ENCODE measurements around the gene CPA3.

The CPA3 gene

GRCh38 chr3:148916132-148916531 is 51.0 kb downstream of the CPA3 start:
- H3K4me3 ChIP-seq (ENCODE audit: low read length in 2 of 2) = no peak overlapping the region
- H3K9me3 ChIP-seq (ENCODE audit: control insufficient read depth in 2 of 2, low read length in 2 of 2) = peaks cover 0 to 3% of the 10 kb centered on the region in 2 donors
- no peak overlapping the region for H3K27ac ChIP-seq (ENCODE audit: low read length)
- H3K4me1 ChIP-seq (ENCODE audit: control insufficient read depth, insufficient read depth, low read length) = no peaks in the 10 kb centered on the region
- H3K36me3 ChIP-seq (ENCODE audit: control insufficient read depth in 2 of 2, insufficient read depth in 2 of 2, low read length in 2 of 2) = no peaks in the 10 kb centered on the region
- no peaks in the 10 kb centered on the region for H3K27me3 ChIP-seq (ENCODE audit: control insufficient read depth in 1 of 2, insufficient read depth in 2 of 2, low read length in 2 of 2)
- H3K9ac ChIP-seq (ENCODE audit: low read length in 2 of 2) = no peak overlapping the region

- no peaks in the 10 kb centered on the region for H3K27me3 ChIP-seq (ENCODE audit: control insufficient read depth in 1 of 2, insufficient read depth in 2 of 2, low read length in 2 of 2)
- no peak overlapping the region for H3K9ac ChIP-seq (ENCODE audit: low read length in 2 of 2)
- H3K4me1 ChIP-seq (ENCODE audit: control insufficient read depth, insufficient read depth, low read length) = no peaks in the 10 kb centered on the region
- no peaks in the 10 kb centered on the region for H3K36me3 ChIP-seq (ENCODE audit: control insufficient read depth in 2 of 2, insufficient read depth in 2 of 2, low read length in 2 of 2)
- H3K4me3 ChIP-seq (ENCODE audit: low read length in 2 of 2) = no peak overlapping the region
- H3K27ac ChIP-seq (ENCODE audit: low read length) = no peak overlapping the region
- H3K9me3 ChIP-seq (ENCODE audit: control insufficient read depth in 2 of 2, low read length in 2 of 2) = peaks cover 0 to 3% of the 10 kb centered on the region in 2 donors
Observed at GRCh38 chr3:148922467-148922866, 57.4 kb downstream of the CPA3 start.

DNA sequence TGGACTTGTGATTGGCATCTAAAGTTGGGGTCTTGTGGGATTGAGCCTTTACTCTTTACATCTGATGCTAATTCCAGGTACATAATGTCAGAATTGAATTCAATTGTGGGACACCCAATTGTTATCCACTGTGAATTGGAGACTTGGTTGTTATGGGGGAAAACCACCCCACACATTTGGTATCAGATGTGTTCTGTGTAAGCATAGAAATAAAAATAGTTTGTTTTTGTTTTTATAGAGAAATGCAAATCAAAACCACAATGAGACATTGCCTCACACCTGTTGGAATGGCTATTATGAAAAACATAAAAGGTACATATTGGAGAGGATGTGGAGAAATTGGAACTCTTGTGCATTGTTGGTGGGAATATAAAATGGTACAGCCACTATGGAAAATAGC is 58.5 kb downstream of the CPA3 start:
- Histone ChIP-seq H3K27ac (ENCODE audit: low read length) (no peak overlapping the region), H3K4me3 (ENCODE audit: low read length in 2 of 2) (no peak overlapping the region), H3K4me1 (ENCODE audit: control insufficient read depth, insufficient read depth, low read length) (no peaks in the 10 kb centered on the region), H3K9me3 (ENCODE audit: control insufficient read depth in 2 of 2, low read length in 2 of 2) (peaks cover 0 to 3% of the 10 kb centered on the region in 2 donors), H3K36me3 (ENCODE audit: control insufficient read depth in 2 of 2, insufficient read depth in 2 of 2, low read length in 2 of 2) (no peaks in the 10 kb centered on the region), H3K27me3 (ENCODE audit: control insufficient read depth in 1 of 2, insufficient read depth in 2 of 2, low read length in 2 of 2) (no peaks in the 10 kb centered on the region), H3K9ac (ENCODE audit: low read length in 2 of 2) (no peak overlapping the region)

DNA sequence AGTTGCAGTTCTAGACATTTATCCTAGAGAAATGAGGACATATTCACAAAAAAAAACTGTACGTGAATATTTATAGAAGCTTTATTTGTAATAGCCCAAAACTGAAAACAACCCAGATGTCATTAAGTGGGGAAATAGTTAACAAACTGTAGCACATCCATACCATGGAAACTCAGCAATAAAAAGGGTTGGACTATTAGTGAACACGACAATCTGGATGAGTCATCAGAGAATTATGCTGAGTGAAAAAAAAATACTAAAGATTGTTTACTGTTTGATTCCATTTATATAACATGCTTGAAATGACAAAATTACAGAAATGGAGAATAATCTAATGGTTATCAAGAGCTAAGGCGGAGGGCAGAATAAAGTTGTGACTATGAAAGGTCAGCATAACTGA is 59.5 kb downstream of the CPA3 start:
- H3K36me3 ChIP-seq (ENCODE audit: control insufficient read depth in 2 of 2, insufficient read depth in 2 of 2, low read length in 2 of 2) = no peaks in the 10 kb centered on the region
- H3K4me3 ChIP-seq (ENCODE audit: low read length in 2 of 2) = no peak overlapping the region
- H3K27ac ChIP-seq (ENCODE audit: low read length) = no peak overlapping the region
- no peaks in the 10 kb centered on the region for H3K27me3 ChIP-seq (ENCODE audit: control insufficient read depth in 1 of 2, insufficient read depth in 2 of 2, low read length in 2 of 2)
- H3K9ac ChIP-seq (ENCODE audit: low read length in 2 of 2) = no peak overlapping the region
- peaks cover 0 to 3% of the 10 kb centered on the region in 2 donors for H3K9me3 ChIP-seq (ENCODE audit: control insufficient read depth in 2 of 2, low read length in 2 of 2)
- no peaks in the 10 kb centered on the region for H3K4me1 ChIP-seq (ENCODE audit: control insufficient read depth, insufficient read depth, low read length)

DNA sequence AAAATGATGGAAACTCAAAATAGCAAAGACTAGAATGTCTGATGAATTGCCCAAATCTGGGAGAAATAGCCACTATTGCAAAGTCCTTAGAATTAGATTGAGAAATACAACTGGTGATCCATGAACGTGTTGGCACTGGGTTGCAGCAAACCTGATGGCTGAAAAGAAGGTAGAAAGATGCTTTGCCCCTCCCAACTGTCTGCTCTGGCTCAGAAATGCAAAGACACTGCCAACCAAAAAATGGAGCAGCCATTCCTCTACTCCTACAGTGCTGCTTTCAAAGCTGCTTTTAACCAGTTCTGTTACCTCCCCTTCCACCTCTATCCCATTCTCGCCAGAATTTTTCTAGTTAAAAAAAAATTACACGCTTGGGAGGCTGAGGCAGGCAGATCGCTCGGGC is 60.7 kb downstream of the CPA3 start:
- H3K9me3 ChIP-seq (ENCODE audit: control insufficient read depth in 2 of 2, low read length in 2 of 2) = no peaks in the 10 kb centered on the region
- H3K4me1 ChIP-seq (ENCODE audit: control insufficient read depth, insufficient read depth, low read length) = no peaks in the 10 kb centered on the region
- H3K36me3 ChIP-seq (ENCODE audit: control insufficient read depth in 2 of 2, insufficient read depth in 2 of 2, low read length in 2 of 2) = no peaks in the 10 kb centered on the region
- no peak overlapping the region for H3K4me3 ChIP-seq (ENCODE audit: low read length in 2 of 2)
- no peak overlapping the region for H3K9ac ChIP-seq (ENCODE audit: low read length in 2 of 2)
- H3K27me3 ChIP-seq (ENCODE audit: control insufficient read depth in 1 of 2, insufficient read depth in 2 of 2, low read length in 2 of 2) = no peaks in the 10 kb centered on the region
- H3K27ac ChIP-seq (ENCODE audit: low read length) = no peak overlapping the region

GRCh38 chr3:148930752-148931151 is 65.7 kb downstream of the CPA3 start:
- no peaks in the 10 kb centered on the region for H3K27me3 ChIP-seq (ENCODE audit: control insufficient read depth in 1 of 2, insufficient read depth in 2 of 2, low read length in 2 of 2)
- no peaks in the 10 kb centered on the region for H3K36me3 ChIP-seq (ENCODE audit: control insufficient read depth in 2 of 2, insufficient read depth in 2 of 2, low read length in 2 of 2)
- H3K9ac ChIP-seq (ENCODE audit: low read length in 2 of 2) = no peak overlapping the region
- no peak overlapping the region for H3K27ac ChIP-seq (ENCODE audit: low read length)
- no peak overlapping the region for H3K4me3 ChIP-seq (ENCODE audit: low read length in 2 of 2)
- no peaks in the 10 kb centered on the region for H3K4me1 ChIP-seq (ENCODE audit: control insufficient read depth, insufficient read depth, low read length)
- no peaks in the 10 kb centered on the region for H3K9me3 ChIP-seq (ENCODE audit: control insufficient read depth in 2 of 2, low read length in 2 of 2)

DNA sequence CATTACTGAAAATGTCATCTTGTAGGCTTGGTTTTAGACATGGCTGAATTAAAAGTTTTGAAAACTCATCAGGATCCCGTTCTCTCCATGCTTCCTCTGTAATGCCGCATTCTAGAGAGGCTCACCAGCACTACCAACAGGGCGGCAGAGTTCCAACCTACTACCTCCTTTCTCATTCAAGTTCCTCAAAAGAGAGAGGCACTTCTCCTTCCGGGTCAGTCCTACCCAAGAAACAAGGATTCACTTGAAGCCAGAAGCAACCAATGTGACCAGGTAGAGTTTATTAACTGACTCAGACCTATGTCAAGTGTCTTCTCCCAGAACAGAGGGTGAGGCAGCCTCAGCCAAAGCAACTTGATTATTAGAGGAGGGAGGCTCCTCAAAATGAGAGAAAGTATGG is 66.5 kb downstream of the CPA3 start:
- Histone ChIP-seq H3K4me1 (ENCODE audit: control insufficient read depth, insufficient read depth, low read length) (no peaks in the 10 kb centered on the region), H3K9ac (ENCODE audit: low read length in 2 of 2) (no peak overlapping the region), H3K27me3 (ENCODE audit: control insufficient read depth in 1 of 2, insufficient read depth in 2 of 2, low read length in 2 of 2) (no peaks in the 10 kb centered on the region), H3K4me3 (ENCODE audit: low read length in 2 of 2) (no peak overlapping the region), H3K27ac (ENCODE audit: low read length) (no peak overlapping the region), H3K36me3 (ENCODE audit: control insufficient read depth in 2 of 2, insufficient read depth in 2 of 2, low read length in 2 of 2) (no peaks in the 10 kb centered on the region), H3K9me3 (ENCODE audit: control insufficient read depth in 2 of 2, low read length in 2 of 2) (no peaks in the 10 kb centered on the region)

DNA sequence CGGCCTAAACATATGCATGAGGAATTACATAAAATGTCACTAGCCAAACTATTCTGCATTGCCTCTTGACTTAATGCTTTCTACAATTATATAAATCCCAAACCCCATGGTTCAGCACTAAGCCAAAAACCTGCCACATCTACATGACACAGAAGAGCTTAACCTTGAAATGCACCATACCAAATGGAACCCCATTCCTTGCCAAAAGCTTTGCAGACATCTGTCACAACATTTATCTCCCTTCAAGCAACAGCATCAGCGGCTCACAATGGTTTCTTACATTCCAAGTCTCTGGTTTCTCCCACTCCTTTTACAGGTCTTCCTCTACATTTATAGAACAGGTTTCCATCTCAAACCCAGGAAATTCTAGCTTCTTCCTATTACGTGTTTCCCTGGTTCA is 67.9 kb downstream of the CPA3 start:
- Histone ChIP-seq H3K4me3 (ENCODE audit: low read length in 2 of 2) (no peak overlapping the region), H3K9ac (ENCODE audit: low read length in 2 of 2) (no peak overlapping the region), H3K27ac (ENCODE audit: low read length) (no peak overlapping the region), H3K36me3 (ENCODE audit: control insufficient read depth in 2 of 2, insufficient read depth in 2 of 2, low read length in 2 of 2) (no peaks in the 10 kb centered on the region), H3K4me1 (ENCODE audit: control insufficient read depth, insufficient read depth, low read length) (no peaks in the 10 kb centered on the region), H3K27me3 (ENCODE audit: control insufficient read depth in 1 of 2, insufficient read depth in 2 of 2, low read length in 2 of 2) (no peaks in the 10 kb centered on the region), H3K9me3 (ENCODE audit: control insufficient read depth in 2 of 2, low read length in 2 of 2) (no peaks in the 10 kb centered on the region)

GRCh38 chr3:148937467-148938255 is 72.6 kb downstream of the CPA3 start:
- H3K4me3 ChIP-seq (ENCODE audit: low read length in 2 of 2) = no peak overlapping the region
- H3K9me3 ChIP-seq (ENCODE audit: control insufficient read depth in 2 of 2, low read length in 2 of 2) = no peaks in the 10 kb centered on the region
- H3K9ac ChIP-seq (ENCODE audit: low read length in 2 of 2) = no peak overlapping the region
- no peaks in the 10 kb centered on the region for H3K36me3 ChIP-seq (ENCODE audit: control insufficient read depth in 2 of 2, insufficient read depth in 2 of 2, low read length in 2 of 2)
- no peaks in the 10 kb centered on the region for H3K4me1 ChIP-seq (ENCODE audit: control insufficient read depth, insufficient read depth, low read length)
- no peak overlapping the region for H3K27ac ChIP-seq (ENCODE audit: low read length)
- no peaks in the 10 kb centered on the region for H3K27me3 ChIP-seq (ENCODE audit: control insufficient read depth in 1 of 2, insufficient read depth in 2 of 2, low read length in 2 of 2)

- H3K4me3 ChIP-seq (ENCODE audit: low read length in 2 of 2) = no peak overlapping the region
- H3K4me1 ChIP-seq (ENCODE audit: control insufficient read depth, insufficient read depth, low read length) = no peaks in the 10 kb centered on the region
- H3K9me3 ChIP-seq (ENCODE audit: control insufficient read depth in 2 of 2, low read length in 2 of 2) = no peaks in the 10 kb centered on the region
- no peaks in the 10 kb centered on the region for H3K27me3 ChIP-seq (ENCODE audit: control insufficient read depth in 1 of 2, insufficient read depth in 2 of 2, low read length in 2 of 2)
- no peak overlapping the region for H3K27ac ChIP-seq (ENCODE audit: low read length)
- no peak overlapping the region for H3K9ac ChIP-seq (ENCODE audit: low read length in 2 of 2)
- no peaks in the 10 kb centered on the region for H3K36me3 ChIP-seq (ENCODE audit: control insufficient read depth in 2 of 2, insufficient read depth in 2 of 2, low read length in 2 of 2)
Observed at GRCh38 chr3:148938306-148938705, 73.2 kb downstream of the CPA3 start.

GRCh38 chr3:148938936-148939335 is 73.8 kb downstream of the CPA3 start:
- Histone ChIP-seq H3K27ac (ENCODE audit: low read length) (no peak overlapping the region), H3K36me3 (ENCODE audit: control insufficient read depth in 2 of 2, insufficient read depth in 2 of 2, low read length in 2 of 2) (no peaks in the 10 kb centered on the region), H3K4me3 (ENCODE audit: low read length in 2 of 2) (no peak overlapping the region), H3K4me1 (ENCODE audit: control insufficient read depth, insufficient read depth, low read length) (no peaks in the 10 kb centered on the region), H3K9ac (ENCODE audit: low read length in 2 of 2) (no peak overlapping the region), H3K27me3 (ENCODE audit: control insufficient read depth in 1 of 2, insufficient read depth in 2 of 2, low read length in 2 of 2) (no peaks in the 10 kb centered on the region), H3K9me3 (ENCODE audit: control insufficient read depth in 2 of 2, low read length in 2 of 2) (no peaks in the 10 kb centered on the region)
